HG03175 (cell line): Measurements from ENCODE around the gene CMTM5.

Experiments used
- ATAC-seq: cut with Tn5 transposase; IDR thresholded peaks from one replicate; pipeline ENCODE4 v1.9.1; 2021; ENCODE audit warnings: mild to moderate bottlenecking, moderate library complexity; ENCODE audit not compliant: unreplicated experiment

CMTM5 gene

GRCh38 chr14:23376482-23377197 lies at the start of gene CMTM5:
Gene CMTM5, plus strand, starts transcription at chr14:23377046. Its CDS starts 206 bp downstream, at chr14:23377252.
- no peak for ATAC-seq

- ATAC-seq = peak; percentile 43
Measured at GRCh38 chr14:23327947-23328744, 48.7 kb upstream of the CMTM5 start.

- no peak for ATAC-seq
Measured at GRCh38 chr14:23335623-23336022, 41.2 kb upstream of the CMTM5 start.

- ATAC-seq = no peak
Measured at GRCh38 chr14:23339506-23340268, 37.2 kb upstream of the CMTM5 start.

GRCh38 chr14:23344481-23344880 lies 32.4 kb upstream of the CMTM5 start:
- ATAC-seq = no peak

GRCh38 chr14:23345987-23346692 lies 30.7 kb upstream of the CMTM5 start:
- no peak for ATAC-seq

GRCh38 chr14:23346693-23347405 lies 30.0 kb upstream of the CMTM5 start:
- no peak for ATAC-seq

GRCh38 chr14:23347406-23348296 lies 29.2 kb upstream of the CMTM5 start:
- no peak for ATAC-seq

GRCh38 chr14:23348297-23348655 lies 28.6 kb upstream of the CMTM5 start:
- no peak for ATAC-seq

GRCh38 chr14:23349156-23349845 lies 27.5 kb upstream of the CMTM5 start:
- ATAC-seq = no peak

- ATAC-seq = no peak
Measured at GRCh38 chr14:23351681-23352505, 25.0 kb upstream of the CMTM5 start.

- ATAC-seq = no peak
Measured at GRCh38 chr14:23352506-23353432, 24.1 kb upstream of the CMTM5 start, which contains the start of gene SLC22A17. Gene SLC22A17, minus strand, starts transcription at chr14:23352887.

- no peak for ATAC-seq
Measured at GRCh38 chr14:23353433-23353780, 23.4 kb upstream of the CMTM5 start.

- ATAC-seq = no peak
Measured at GRCh38 chr14:23354990-23355389, 21.9 kb upstream of the CMTM5 start.

- no peak for ATAC-seq
Measured at GRCh38 chr14:23355871-23356435, 20.9 kb upstream of the CMTM5 start.

- ATAC-seq = no peak
Measured at GRCh38 chr14:23356662-23357061, 20.2 kb upstream of the CMTM5 start.
